Measurements from ENCODE around the gene CEP72.

Gene CEP72

DNA sequence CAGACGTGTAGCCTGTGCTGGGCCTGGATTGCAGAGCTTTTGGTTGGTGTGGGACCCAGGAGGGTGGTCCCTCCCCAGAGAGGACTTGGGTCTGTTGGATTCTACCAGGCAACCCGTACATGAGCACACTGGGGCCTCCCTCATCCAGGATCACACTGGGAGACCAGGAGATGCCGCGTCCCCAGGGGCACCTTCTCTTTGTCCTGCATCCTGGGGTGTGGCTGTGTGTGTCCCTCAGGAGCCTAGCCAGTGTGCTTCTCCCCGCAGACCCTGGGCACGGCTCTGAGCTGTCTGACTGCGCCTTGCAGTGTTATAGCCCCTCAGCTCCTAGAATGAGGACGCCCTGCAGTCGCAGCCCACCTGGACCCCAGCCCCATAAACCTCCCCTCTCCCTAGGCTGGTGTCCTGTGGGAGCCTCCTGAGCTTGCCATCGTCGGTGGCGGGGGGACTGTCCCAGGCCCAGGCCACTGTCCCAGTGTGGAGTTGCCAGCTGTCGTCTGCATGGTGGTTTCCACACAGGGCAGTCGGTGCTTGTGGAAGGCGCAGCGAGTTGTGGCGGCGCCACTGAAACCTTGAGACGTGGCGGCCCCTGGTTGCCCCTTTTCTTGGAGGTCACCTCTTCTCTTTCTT is 27.6 kb downstream of the CEP72 start:
- no peak for DNase-seq

DNA sequence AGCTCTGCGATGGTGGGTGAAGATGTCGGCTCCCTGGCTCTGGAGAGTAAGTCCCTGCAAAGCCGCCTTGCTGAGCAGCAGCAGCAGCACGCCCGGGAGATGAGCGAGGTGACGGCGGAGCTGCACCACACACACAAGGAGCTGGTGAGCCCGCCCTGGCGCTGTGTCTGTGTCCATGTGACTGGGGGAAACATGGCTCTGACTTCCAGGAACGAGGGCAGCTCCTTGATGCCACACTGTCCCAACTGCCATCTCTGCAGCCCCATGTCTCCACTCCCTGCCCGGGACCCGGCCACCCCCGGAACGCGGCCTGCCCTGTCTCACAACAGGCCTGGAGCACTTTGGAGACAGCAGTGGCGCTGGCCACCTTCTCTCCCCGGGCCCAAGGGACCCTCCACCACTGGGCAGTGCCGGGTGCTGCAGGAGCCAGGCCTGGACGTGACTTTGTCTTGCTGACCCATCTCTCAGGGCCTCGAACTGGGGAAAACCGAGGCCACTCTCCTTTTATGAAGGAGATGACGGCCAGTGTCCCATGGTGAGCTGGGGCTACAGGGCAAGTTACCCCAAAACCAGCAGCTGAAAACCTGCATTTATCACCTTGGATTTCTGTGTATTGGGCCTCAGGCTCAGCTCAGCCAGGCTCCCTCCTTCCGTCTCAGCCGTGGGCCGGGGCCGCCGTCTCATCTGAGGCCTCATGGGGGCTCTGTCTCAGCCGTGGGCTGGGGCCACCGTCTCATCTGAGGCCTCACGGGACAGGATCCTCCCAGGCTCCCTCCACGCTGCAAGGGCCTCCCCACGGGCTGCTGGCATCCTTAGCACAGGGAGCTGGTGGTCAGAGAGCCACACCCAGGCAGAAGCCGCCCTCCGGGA is 28.6 kb downstream of the CEP72 start:
- DNase-seq = no peak

DNA sequence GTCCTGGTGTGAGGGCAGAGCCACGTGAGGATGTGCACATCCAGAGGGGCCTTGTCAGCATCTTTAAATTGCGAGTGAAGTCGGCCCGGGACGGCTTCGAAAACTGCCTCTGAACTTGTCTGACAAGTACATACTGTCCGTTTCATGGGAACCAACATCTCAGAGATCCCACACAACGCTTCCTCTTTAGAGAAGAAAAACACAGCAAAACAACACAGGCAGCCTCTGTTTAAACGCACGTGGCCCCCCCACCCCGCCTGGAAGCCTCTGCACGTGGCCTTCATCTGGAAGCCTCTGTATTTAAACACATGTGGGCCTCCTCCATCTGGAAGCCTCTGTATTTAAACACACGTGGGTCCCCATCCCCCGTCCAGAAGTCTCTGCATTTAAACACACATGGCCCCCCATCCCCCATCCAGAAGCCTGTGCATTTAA is 29.2 kb downstream of the CEP72 start:
- DNase-seq = no peak

DNA sequence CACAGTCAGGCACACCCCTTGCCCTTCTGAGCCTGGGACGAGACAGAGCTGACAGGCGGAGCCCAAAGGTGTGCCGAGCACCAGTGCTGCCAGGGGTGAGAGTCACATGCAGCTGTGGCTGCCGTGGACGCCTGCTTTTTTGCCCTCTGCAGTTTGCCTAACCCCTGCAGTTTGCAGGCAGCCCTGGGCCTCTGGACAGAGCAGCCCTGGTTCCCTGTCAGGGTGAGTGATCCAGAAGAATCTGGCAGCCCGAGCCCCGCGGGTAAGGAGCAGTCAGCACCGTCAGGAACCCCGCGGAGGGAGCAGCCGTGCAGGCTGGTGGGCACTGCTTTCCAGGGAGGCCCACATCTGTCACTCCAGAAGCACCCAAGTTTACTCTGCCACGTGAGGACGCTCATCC is 30.3 kb downstream of the CEP72 start:
- no peak for DNase-seq

DNA sequence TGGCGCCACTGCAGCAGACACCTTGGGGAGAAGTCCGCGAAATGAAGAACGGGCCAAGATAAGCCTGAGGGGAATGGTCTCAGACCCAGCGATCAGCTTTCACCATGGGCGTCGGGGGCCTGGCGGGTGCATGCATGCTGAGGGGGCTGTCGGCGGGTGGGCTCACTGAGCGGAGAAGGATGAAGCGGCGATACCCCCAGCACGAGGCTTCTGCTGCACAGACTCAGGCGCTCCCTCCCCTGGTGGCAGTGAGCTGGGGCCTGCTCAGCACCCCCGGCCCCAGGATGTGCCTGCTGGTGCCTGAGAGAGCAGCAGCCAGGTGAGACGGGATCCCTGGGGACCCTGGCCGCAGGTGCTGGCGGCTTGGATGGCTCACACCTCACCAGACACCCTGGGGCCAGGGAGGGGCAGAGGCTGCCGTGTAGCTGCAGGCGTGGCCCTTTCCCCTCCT is 31.2 kb downstream of the CEP72 start:
- no peak for DNase-seq

DNA sequence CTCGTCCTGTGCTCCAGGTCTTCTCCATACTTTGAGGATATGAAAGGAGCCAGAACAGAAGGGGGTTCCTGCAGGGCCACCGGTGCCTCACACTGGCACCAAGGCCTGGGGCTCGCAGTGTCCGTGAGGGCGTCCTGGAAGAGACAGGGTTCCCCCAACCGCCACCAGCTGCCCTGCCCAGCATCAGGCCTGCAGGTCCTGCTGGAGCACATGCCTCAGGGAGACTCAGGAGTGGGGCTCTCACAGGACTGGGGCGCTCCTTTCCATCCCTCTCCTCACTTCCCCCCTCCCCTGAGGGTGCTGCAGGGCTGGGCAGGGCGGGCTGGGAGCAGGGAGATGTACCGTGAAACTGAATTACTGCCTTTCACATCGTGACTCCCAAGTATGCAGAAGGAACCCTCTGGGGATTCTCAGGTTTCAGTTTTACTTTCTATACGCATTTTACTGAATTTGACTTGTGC is 31.7 kb downstream of the CEP72 start:
- no peak for DNase-seq

DNA sequence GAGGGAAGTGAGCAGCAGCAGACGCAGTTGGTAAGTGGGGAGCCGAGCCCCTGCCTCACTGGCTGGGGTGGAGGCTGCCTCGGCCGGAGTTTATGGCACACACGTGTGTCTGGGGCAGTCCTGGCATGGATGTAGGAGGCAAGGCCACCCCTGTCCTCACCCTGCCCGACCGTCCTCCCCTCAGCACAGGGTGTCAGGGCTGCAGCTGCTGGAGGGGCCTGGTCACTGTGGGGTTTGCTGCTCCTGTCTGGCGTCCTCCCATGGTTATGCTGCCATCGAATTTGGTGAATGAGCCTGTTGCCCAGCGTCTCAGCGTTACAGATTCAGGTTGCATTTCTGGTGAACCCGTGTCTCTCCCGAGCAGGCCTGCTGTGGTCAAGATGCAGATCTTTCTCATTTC is 32.4 kb downstream of the CEP72 start:
- DNase-seq = no peak

DNA sequence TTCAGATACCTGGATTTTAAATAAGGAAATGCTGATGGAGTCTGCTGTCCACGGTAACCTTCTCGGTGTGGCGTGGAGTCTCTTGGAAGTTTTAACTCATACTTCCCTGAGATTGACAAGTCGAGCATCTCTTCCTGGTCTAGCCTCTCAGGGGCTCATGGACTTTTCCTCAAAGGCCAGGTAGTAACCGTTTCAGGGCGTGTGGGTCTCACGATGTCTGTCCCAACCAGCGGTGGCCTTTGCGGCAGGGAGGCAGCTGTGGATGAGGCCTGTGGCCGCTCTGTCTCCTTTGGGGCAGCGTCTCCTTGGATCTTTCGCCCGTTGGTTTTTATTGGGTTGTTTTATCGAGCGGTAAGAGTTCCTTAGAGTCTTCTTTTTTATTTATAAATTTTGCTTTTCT is 32.8 kb downstream of the CEP72 start:
- no peak for DNase-seq

DNA sequence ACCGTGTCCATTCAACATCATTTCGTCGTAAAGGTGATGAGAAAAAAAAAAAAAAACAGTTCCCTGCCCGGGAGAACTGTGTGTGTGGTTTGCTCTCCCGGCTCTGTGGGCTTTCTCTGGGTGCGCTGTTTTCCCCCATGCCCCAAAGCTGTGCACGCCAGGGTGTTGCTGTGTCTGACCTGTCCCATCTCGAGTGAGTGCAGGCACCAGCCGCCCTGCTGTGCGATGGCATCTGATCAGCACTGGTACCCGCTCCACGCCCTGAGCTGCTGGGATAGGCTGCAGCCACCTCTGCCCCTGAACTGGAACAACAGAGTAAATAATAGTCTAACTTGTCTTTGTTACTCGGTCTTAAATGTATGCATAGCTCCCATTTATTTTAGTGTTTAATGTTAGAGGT is 33.3 kb downstream of the CEP72 start:
- no peak for DNase-seq

DNA sequence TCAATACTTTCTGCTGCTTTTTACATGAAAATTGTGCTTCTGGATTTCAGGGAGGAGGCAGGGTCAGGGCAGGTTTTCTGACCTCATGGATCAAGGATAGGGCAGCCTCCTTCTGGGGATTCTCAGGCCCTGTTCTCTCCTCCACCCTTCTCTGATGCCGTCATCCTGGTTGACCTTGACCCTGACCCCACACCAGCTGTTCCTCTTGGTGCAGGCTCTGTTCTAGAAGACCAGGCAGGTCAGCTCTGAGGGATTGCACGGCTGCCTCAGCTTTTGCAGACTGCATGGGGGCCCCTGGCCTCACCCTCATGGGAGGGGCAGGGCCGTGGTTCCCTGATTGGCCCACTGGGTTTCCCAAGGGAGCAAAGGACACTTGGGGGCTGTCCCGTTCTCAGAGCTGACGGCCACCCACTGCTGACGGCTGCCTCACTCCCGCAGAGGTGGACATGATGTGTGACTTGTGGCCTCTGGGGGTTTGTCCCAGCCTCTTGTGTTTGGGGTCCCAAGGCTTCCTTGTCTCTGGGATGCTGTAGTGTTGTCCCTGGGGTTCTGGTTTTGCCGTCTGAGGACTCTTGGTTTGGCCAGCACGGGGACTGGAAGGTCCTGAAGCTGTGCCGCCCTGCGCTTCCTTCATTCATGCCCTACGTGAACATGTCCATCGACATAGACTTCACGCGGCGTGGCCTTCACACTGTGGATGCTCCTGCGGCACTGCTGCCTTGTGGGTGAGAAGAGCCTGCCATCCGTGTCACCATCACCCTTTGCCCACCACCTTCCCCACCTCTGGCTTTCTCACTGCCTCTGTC is 34.5 kb downstream of the CEP72 start:
- DNase-seq = no peak

DNA sequence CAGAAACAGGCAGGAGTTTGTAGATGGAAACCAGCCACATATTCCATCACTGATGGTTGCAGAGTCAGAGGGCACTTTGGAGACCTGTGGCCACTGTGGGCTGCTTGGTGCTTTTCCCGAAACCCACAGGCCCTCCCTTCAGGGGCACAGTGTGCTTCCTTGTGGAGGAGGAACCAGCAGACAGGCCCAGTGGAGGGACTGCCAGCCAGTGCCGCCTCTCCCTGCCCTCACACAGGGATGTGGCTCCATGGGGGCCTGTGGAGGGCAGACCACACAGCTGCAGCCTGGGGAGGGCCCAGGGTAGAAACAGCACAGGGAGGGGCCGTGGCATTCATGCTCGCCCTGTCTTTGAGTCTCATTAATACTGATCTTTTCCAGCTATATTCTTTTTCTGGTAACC is 35.2 kb downstream of the CEP72 start:
- no peak for DNase-seq

DNA sequence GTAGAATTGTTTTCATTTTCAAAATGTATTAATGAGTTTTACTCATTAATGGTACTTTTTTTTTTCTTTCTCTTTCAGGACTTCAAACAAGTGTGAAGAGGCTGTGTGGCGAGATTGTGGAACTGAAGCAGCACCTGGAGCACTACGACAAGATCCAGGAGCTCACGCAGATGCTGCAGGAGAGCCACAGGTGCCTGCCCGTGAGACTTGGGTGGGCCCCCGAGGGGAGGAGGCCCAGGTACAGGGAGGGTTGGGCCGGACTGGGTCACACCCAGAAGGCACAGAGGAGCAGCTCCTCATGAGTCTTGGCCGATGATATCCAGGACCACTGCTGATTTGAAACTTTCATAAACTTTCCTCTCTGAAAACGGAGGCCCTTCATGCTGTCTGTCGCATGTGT is 35.6 kb downstream of the CEP72 start:
- no peak for DNase-seq

DNA sequence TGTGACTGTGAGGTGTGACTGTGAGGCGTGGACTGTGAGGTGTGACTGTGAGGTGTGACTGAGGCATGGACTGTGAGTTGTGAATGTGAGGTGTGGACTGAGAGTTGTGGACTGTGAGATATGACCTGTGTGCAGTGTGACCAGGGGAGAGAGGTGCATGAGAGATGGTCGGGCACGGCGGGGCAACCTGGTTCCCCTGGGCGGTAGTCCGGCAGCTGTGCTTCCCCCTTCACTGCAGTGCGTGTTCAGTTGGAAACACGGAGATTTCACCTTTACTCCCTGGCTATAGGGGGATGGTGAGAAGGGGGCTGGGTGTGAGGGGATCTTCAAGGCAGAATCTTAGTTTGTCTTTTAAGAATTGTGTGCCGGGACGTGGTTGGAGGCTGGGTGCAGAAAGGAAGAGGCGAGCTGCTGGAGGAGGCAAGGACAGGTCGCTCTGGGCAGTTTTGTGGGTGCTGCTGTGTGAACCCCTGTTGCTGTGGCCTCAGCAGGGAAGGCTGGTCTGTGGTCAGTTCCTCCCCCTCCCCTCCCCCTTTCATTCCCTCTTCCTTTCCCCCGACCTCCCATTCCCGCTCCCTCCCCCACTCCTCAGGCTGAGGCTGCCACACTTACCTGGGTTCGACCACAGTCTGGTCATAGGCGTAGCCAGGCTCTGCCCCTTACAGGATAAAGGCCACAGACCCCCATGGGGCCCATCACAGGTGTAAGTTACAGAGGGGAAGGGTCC is 39.3 kb downstream of the CEP72 start:
- DNase-seq = no peak

DNA sequence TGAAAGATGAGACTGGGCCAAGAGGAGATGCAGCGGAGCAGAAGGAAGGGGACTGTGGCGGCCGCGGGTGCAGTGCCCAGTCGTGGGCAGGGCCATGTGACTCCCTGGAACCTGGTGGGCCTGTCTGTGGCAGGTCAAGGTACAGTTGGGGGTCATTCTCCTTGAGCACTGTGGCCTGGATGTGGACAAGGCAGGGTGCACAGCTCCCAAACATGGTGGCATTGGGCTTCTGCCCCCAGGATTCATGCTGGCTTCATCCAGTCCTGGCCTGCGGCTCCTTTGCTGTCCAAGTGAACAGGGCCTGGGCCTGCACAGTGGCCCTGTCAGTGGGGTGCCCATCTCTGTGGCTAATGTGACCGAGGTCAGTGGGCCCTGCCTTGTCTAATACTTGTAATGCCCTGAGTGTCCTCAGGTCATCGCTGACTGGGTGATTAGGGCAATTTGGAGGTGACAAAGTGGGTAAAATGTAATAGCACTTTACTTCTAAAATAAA is 39.9 kb downstream of the CEP72 start:
- DNase-seq = no peak

DNA sequence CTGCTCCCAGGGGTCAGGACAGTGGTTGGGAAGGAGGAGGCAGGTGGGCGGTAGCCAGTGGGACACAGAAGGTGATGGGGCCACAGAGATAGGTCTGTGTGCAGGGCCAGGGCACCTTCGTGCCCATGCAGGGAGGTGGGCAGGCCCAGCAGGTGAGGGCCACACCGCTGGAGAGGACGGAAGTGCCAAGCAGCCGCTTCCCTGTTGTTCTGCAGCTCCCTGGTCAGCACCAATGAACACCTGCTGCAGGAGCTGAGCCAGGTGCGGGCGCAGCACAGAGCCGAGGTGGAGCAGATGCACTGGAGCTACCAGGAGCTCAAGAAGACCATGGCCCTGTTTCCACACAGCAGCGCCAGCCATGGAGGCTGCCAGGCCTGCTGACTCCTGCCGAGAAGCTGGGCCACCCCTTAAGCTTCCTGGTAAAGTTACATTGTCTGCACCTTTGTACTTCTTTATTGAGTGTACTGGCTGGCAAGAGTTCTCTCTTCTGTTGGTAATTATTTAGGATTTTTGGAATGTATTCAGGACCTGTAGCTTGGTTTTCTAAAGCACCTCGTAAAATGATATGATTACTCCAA is 40.7 kb downstream of the CEP72 start:
- no peak for DNase-seq

DNA sequence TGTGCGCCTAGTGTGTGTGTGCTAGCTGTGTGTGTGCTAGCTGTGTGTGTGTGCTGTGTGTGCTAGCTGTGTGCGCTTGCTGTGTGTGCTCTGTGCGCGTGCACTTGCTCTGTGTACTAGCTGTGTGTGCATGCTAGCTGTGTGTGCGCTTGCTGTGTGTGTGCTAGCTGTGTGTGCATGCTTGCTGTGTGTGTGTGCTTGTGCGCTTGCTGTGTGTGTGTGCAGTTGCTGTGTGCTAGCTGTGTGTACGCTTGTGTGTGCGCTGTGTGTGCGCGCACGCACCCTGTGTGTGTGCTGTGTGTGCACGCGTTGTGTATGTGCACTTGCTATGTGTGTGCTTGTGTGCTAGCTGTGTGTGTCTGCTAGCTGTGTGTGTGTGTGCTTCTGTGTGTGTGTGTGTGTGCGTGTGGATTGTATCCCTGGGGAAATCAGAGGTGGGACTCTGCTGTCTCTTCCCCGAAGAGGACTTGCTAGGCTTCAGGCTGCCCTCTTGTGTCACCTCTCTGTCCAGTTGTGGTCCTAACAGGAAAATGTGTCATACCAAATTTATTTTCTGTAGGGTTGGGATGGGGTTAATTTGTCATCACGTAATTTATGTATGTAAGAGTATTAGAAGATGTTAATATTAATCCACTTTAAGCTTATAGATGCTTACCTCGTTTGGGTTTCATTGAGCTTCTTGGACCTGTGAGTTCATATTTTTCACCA is 42.1 kb downstream of the CEP72 start:
- no peak for DNase-seq

DNA sequence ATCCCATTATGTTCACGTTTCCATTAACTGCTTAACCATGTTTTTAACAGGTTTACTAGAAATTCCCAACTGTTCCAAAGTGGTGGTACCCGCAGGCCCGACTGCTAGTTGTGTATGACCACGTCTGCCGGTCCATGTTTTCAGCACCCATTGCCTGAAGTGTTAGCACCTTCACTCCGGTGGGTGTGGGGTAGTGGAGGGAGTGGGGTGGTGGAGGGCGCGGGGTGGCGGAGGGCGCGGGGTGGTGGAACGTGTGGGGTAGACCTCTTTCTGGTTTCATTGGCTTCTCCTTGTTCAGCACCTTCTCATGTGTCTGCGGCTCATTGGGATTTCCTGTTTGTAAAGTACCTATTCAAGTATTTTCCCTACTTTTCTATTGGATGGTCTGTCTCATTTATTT is 43.3 kb downstream of the CEP72 start:
- DNase-seq = no peak

DNA sequence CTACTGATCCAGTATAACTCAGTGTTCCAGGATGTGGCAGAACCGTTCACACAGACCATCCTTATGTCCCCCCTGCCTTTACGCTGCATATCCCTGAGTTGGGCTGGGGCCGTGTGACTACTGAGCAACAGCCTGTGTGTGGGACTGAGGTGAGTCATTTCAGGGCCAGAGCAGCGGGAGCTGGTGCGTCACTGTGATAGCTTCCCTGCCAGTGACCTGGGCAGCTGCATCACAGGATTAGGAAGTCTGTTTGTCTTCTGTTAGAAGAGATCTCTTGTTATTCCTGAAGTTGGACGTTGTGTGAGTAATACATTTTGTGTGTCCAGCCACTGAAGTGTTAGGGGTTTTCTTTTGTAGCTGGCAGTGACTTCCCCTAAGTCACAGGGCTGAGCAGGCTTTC is 45.4 kb downstream of the CEP72 start:
- no peak for DNase-seq

DNA sequence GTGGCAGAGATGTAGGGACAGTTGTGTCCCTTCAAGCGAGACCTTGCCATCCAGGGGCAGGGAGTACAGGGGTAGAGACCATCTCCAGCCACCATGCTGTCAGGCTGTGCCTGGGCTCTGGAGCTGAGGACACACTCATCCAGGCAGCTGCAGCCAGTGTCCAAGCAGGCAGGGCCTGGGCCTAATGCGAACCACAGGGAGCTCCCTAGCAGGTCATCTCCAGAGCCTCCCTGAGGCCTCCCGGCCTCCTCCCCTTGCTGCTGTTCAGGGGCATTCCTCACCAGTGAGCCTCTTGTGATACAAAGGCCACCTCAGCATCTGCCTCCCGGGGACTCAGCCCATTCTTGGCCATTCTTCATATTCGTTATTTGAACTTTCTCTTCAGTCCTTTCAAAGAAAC is 46.0 kb downstream of the CEP72 start:
- no peak for DNase-seq

DNA sequence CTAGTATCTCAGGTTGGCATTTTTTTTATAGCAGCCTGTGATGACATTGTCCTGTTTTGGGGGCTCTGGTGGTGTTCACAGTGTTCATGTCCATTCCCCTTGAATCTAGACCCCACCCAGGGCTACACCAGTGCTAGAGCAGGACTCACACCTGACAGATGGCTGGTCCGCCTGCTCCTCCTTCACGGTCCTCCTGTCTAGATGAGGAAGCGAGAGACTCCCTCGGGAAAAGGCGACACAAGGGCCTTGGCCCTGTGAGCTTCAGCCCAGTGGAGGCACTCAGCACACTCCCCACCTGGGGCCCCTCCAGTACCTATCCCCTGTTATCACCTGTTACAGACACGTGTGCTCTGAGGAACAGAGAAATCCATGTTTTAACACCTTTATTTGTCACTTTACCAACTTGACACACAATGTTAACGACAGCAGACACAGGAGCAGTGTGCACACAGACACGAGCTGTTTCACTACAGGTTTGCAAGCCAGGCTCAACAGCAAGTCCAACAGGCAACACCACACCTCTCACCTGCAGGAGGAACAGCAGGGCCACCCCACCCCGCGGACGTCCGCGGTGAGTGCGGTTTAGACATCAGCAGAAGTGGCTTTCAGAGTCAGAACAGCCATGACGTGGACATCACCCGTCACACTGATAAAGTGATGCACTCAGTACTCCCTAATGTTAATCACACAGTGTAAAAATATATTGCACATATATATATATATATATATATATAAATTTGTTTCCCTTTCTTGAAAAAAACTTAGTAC is 47.5 kb downstream of the CEP72 start:
- no peak for DNase-seq

DNA sequence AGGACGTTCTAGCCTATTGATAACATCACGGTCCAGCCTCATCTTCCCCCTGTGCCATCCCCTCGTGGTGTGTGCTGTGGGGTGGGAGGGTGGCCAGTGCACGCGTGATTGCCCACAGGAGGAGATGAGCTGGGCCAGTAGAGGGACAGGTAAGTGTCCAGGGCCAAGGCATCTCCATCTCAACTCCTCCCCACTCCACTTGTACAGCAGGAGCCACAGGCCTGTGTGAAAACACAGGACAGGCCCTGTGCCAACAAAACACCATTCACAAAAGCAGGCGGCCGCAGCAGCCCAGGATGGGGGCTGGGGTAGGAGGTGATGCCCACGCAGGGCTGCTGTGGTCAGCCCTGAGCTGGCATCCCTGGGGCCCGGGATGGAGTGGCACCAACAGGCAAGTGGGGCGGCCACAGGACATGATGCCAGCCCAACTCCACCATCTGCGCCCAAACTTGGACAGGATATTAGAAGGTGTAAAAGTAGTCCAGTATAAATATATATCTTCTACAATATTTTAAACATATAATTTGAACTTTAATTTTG is 48.4 kb downstream of the CEP72 start:
- no peak for DNase-seq
